ENCODE results near the gene QPRT.
"Not testable (repeated sequence)": the region's sequence is repeated elsewhere in the genome, so short reads cannot be mapped to it uniquely, and the experiment has no call there.

The QPRT gene

GRCh38 chr16:29744541-29745101, 65.6 kb downstream of the QPRT start:
- no peak for DNase-seq

DNA sequence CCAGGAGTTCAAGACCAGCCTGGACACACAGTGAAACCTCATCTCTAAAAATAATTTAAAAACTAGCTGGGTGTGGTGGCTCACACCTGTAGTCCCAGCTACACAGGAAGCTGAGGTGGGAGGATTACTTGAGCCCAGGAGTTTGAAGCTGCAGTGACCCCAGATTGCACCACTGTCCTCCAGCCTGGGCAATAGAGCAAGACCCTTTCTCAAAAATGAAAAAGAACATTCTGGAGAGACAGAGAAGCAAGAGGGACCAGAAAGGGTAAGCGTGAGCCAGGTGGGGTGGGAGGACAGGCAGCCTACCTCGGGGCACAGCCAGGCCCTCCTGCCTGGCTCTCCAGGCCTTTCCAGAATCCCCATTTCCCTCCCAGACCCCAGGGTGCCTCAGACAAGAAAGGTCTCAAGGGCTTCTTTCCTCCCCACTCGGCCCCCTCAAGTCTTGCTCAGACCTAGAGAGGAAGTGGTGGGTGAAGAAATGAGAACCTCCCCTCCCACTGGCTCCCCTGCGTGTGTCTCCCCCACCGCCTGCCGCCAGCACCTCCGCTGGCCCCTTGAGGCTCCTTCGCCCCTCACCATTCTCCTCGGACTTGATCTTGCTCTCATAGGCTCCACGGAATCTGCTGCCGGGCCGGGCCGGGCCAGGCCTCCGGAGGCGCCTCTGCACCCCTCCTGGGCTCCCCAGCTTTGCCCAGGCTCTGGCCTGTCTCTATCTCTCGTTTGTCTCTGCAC, 66.3 kb downstream of the QPRT start:
- DNase-seq: no peak

DNA sequence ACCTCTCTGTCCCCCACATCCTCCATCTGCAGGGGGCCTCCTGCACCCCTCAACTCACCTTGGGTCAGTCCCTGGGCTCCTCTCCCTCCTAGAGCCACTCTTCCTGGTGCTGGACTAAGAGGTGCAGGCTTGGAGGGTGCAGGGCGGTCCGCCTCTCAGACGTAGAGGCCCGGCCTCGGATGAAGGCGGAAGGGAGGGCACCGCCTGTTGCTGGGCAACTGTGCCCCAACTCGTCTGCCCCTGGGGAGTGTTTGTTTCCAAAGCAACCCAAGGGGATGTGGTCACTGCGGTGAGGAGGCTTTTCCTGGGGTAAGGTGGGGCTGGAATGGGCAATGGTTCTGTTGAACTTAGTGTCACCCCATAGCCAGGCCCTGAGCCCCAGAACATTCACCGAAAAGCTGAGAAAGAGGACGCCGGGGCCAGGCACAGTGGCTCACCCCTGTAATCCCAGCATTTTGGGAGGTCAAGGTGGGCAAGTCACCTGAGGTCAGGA, 66.9 kb downstream of the QPRT start, which contains the start of gene C16orf54:
TSS of gene C16orf54 (minus strand) at position 138 of the 493 bp plus-strand sequence. CDS start 1,039 bp downstream, outside the sequence.
- peak in 28 of 56 donors; percentile 1 to 41 (median 16) for DNase-seq

DNA sequence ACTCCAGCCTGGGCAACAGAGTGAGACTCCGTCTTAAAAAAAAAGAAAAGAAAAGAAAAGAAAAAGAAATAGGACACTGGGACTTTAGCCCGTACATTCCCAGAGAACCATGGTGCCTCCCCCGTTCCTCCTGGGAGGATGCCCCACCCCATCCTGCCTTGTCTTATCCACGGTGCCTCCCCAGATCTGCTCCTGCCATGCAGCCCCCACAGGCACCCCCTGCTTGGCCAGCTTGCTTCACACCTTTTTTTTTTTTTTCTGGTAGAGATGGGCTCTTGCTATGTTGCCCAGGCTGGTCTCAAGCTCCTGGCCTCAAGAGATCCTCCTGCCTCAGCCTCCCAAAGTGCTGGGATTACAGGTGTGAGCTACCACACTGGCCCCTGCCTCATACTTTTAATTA, 67.5 kb downstream of the QPRT start:
- DNase-seq: not testable (repeated sequence)

Measured in amygdala (tissue), 56 donors.